Stimulated activated CD4-positive, alpha-beta T cell treated with anti-CD3 and anti-CD28 coated beads, Interleukin-4, amount 100 ng/mL, for 48 hours (primary cell): ENCODE data around the gene LITAFD.
"Not testable (repeated sequence)": the region's sequence is repeated elsewhere in the genome, so short reads cannot be mapped to it uniquely, and the experiment has no call there.

ENCODE experiments used
- DNase-seq, 2 donors: peaks; one replicate each; pipeline ENCODE4 v3.0.0-alpha.2; 2020; ENCODE audit warnings: low read depth in 2 of 2

Gene LITAFD

DNA sequence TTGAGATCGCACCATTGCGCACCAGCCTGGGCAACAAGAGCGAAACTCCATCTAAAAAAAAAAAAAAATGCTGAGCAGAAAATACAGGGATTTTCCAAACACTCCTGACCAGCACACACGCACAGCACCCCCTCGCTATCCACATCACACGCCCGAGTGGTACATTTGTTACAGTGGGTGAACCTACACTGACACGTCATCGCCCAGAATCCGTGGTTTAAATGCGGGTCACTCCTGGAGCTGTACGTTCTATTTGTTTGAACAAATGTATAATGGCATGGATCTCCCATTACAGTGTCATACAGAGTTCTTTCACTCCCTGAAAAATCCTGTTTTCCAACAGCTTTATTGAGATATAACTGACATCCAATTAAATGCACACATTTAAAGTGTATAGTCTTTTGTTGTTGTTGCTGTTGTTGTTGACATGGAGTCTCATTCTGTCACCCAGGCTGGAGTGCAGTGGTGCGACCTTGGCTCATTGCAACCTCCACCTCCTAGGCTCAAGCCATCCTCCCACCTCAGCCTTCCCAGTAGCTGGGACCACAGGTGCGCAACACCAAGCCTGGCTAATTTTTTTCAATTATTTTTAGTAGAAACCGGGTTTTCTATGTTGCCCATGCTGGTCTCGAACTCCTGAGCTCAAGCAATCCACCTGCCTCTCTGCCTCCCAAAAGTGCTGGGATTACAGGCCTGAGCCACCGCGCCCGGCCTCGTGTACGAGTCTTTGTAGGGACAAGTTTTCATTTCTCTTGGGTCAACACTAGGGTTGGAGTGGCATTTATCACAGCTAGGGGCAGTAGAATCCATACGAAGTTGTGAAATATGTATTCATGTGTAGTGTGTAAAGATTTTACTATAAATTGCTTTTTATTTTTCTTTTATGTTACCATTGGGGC lies 8.9 kb upstream of the LITAFD start:
- DNase-seq = no peak

- not testable (repeated sequence) for DNase-seq
These were observed 8.3 kb upstream of the LITAFD start for GRCh38 chr16:8873866-8874195.

- DNase-seq = no peak
These were observed 7.8 kb upstream of the LITAFD start for GRCh38 chr16:8874388-8874787.

- DNase-seq = not testable (repeated sequence)
These were observed 6.8 kb upstream of the LITAFD start for GRCh38 chr16:8875317-8875716.

DNA sequence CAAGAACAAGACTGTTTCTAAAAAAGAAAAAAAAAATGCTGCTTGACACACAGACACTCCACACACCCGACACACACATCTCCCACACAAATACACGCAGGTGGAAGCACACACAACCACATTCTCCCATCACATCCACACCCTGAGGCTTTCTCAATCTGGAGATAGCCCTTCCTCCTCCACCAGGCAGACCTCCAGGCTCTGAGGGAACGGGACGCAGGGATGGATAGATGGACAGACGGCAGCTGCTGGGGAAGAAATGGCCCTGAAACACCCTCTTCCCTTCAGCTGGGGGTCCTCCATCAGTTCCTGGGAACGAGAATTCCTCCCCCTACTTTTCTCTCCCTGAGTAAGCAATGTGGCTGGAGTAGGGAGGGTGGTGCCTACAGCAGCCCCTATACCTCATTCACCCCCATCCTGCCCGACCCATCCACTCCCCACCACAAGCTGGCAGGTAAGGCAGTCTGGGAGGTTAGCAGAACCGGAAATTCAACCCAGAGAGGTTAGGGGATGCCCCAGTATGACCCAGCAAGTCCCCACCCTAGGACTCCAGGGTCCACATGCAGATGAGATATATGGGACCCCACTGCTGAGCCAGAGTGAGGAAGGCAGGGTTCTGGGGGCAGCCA lies 4.1 kb upstream of the LITAFD start:
- no peak for DNase-seq

DNA sequence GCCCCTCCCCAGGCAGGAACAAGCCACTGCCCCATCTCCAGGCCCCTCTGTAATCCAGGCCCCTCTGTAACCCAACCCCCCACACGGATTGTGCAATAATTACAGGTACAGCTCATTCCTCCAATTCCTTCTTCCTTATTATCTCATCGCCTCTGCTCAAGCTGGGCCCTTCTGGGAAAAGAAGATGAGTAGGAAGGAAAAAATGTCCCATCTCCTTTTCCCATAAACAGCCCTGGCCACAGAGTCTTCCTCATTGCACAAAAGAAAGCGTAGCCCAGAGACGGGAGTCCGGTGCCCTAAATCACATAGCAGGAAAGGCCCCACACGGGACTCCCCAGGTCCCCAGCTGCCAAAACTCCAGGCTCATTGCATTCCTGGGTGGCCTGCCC lies 3.6 kb upstream of the LITAFD start:
- no peak for DNase-seq

DNA sequence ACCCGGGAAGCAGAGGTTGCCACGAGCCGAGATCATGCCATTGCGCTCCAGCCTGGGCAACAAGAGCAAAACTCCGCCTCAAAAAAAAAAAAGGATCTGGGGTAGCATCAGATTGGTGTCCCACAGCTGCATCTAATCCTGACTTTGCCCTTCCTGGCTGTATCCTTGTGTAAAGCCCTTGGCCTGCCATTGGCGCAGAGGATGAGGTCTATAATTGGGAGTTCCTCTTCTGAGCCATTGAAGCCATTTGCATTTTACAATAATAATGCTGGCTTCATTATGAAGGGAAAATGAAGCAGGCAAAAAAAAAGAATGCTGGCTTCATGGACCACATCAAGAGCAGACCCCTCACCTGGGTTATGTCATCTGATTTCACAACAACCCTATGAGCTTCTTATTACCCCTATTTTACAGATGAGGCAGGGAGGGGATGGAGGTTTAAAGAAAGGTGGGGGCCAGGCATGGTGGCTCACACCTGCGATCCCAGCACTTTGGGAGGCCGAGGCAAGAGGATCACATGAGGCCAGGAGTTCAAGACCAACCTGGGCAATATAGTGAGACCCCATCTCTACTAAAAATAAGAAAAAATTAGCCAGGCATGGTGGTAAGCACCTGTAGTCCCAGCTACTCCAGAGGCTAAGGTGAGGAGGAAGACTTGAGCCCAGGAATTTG lies 1.2 kb upstream of the LITAFD start:
- DNase-seq = no peak

GRCh38 chr16:8882725-8883377 lies 700 bp downstream of the LITAFD start:
- no peak for DNase-seq

DNA sequence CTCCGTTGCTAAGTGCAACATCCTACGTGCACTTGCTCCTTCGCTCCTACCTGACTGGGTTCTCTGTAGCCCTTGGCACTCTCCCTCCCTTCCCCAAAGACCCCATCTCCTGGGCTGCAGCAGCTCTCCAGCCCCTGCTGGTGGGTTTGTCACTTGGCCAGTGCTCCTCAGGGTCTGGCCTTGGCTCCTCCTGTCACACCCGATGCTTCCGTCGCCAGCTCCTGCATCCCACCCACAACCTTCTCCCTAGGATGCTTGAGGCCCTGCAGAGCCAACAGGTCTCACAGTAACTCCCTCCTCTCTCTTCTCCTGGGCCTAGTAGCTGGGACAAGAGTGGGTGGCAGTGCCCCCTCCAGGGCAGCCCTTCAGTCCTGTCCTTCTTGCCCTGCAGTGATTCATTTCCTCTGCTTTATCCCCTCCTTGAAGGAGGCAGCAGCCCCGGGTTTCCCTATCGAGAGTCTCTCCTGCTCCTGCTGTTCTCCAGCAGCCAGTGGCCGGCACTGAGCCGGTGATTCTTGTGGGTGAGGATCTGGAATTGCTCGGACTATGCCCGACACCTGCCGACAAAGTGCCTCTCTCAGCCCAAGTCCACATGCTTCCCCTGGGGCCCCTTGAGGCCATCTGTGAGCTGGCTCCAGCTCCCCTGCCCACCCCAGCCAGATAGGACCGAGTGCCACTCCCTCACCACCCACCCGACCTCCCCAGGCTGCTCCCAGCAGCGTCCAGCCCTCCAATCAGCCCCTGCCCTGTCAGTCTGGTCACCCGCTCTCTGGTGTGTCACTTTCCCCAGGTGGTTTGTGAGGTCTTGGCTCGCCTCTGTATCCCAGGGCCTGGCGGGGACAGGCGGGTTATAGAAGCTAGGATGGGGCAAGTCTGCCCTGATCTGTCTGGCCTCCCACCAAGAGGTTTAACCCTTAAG lies 3.8 kb downstream of the LITAFD start:
- no peak for DNase-seq

DNA sequence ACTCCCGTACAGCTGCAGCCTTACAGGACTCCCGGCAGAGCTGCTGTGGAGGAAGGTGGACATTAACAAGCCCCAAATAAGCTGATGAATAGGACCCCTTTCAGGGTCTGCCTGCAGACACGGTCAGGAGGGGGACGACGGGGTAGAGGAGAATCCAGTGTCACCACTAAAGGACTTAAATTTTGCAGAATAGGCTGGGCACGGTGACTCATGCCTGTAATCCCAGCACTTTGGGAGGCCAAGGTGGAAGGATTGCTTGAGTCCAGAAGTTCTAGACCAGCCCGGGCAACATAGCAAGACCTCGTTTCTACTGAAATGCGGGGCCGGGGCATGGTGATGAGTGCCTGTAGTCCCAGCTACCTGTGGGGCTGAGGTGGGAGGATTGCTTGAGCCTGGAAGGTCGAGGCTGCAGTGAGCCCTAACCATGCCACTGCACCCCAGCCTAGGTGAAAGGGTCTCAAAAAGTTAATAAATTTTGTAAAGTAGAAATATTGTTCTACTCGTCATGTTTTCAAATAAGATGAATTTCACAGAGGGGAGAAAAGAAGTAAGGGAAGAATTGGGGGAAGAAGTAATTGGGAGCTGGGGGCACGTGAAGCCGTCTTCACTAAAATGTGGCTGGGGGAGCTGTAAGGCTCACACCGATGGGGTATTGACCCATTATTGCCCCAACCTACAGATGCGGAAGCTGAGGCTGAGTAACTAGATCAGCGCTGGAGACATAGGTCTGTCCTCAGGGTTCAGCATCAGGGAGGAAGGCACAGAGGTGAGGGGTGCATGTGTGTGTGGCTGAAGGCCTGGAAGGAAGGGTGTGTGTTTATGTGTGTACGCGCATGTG lies 4.7 kb downstream of the LITAFD start:
- no peak for DNase-seq

GRCh38 chr16:8887431-8887765 lies 5.2 kb downstream of the LITAFD start:
- no peak for DNase-seq

DNA sequence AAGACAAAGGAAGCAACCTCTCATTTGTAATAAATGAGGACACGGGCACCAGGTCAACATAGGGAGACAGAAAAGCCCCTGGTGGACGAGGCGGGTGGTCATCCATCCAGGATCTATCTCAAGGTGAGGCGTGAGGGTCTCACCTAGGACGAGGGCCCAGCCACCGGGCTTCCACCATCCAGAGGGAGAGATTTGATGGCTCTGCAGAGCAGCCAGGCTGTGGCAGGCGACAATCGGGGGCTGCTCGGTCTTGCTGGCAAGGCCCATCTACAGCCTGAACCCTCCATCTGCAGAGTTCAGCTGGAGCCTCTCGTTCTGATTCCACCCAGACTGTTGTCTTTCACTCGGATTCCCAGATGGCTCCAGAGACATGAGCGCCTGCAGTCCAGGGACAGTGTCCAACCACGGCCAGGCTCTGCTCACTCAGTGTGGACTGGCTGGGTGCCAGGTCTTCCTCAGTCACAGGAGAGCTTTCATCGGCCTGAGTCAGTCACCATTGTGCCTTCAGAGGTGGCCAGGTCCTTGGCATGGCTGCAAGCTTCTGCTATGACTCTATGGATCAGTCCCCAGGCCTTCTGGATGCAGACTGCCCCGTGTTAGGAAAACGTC lies 5.9 kb downstream of the LITAFD start:
- no peak for DNase-seq

- no peak for DNase-seq
These were observed 7.1 kb downstream of the LITAFD start for GRCh38 chr16:8888951-8889892.

DNA sequence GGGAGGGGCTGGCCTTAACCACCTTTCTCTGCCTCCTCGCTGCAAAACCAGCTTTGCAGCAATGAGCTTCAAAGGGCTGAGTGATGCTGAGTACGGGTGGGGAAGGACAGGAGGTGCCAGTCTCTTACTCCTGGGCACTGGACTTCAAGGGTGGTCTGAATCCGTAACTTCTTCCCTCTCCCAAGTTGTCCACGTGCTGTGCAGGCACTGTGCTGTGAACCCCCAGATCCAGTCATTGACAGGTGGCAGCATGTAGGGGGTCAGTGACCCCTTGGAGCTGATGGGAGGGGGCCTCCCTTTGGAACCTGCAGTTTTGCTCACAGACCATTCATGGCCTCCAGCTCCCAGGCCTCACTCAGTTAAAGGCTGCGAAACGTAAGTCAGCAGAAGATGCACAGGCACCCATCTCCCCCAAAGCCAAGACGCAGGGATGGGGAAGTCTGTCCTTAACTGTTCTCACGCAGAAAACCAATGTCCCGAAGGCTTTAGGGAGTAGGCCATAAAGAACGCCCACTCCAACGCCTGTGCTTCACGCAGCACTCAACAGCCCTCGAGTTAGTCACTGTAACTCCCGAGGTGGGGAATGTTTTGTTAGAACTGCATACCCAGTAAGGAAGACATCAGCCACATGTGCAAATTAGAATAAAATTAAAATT lies 7.9 kb downstream of the LITAFD start:
- no peak for DNase-seq

GRCh38 chr16:8890549-8890921 lies 8.4 kb downstream of the LITAFD start:
- no peak for DNase-seq

- no peak for DNase-seq
These were observed 10.0 kb downstream of the LITAFD start for GRCh38 chr16:8892101-8892575.

DNA sequence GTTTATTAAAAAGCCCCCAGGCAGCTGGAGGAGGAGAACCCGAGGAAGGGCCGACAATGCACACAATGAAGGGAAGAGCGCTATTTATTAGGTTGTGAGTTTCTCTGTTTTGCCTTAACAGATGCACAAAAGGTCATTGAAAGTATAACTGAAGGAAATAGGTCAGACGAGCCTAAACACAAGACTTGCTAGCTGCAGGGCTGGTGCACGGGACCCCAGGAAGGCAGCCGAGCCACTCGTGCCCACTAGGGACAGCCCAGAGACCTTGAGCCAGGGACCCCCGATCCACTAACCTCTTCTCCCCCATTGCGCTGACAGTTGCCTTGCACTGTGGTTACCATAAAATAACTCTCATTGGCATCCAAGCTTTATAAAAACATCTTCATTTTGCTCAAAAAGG lies 11.3 kb downstream of the LITAFD start:
- no peak for DNase-seq

DNA sequence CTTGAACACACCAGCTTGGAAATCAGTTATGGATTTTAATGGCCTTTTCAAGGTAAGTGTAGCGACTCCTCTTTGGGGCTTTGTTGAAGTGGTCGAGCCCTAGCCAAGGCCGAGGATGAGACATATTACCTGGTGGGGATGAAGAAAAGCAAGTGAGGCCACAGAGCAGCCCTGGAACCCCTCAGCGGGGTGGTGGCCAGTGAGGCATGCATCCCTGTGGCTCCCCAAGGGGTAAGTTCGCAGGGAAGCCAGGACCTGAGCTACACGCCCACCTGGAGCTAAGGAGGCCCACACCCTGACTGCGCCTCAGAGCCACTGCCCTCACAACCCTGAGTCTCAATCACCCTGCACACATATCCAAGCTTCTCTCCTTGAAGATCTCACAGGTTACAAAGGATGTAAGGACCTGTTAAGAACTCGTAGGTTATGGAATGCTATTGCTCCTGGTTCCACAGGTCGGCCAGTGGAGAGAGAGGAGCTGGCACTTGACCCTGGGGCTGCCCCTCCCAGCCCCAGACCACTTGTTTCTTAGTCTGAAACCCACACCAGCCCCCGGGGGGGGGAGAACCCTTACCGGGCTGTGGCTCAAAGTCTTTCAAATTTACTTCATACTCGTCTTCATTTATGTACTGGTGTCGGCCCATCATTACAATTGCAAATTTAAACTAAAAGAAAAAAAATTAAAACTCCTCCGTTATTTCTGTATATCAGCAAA lies 12.0 kb downstream of the LITAFD start:
- no peak for DNase-seq
